DLD1 (cell line): ENCODE data around the gene PRKD3.

Experiments
- in situ Hi-C: cut with HindIII; loops from 2 replicates; pipeline ENCODE4 v1.10.0; 2017; ENCODE audit warnings: low sequenced_read_pairs

Gene PRKD3

GRCh38 chr2:37343537-37344434 is 19.2 kb upstream of the PRKD3 start:
- in situ Hi-C loops = no loop called here

GRCh38 chr2:37342591-37343220 is 18.1 kb upstream of the PRKD3 start:
- in situ Hi-C loops = no loop called here

GRCh38 chr2:37340637-37341036 is 16.0 kb upstream of the PRKD3 start:
- in situ Hi-C loops = no loop called here

GRCh38 chr2:37338933-37339332 is 14.3 kb upstream of the PRKD3 start:
- in situ Hi-C loops = no loop called here

- in situ Hi-C loops = no loop called here
These were observed 13.1 kb upstream of the PRKD3 start for GRCh38 chr2:37337620-37338280.

GRCh38 chr2:37335604-37336003 is 11.0 kb upstream of the PRKD3 start:
- in situ Hi-C loops = no loop called here

GRCh38 chr2:37333256-37333655 is 8.6 kb upstream of the PRKD3 start:
- in situ Hi-C loops = no loop called here

- in situ Hi-C loops = no loop called here
These were observed 7.9 kb upstream of the PRKD3 start for GRCh38 chr2:37332560-37332959.

GRCh38 chr2:37330681-37331080 is 6.0 kb upstream of the PRKD3 start:
- in situ Hi-C loops = no loop called here

- in situ Hi-C loops = no loop called here
These were observed 2.4 kb upstream of the PRKD3 start for GRCh38 chr2:37326866-37327634.

- in situ Hi-C loops = no loop called here
These were observed 1.7 kb upstream of the PRKD3 start for GRCh38 chr2:37326285-37326684.

GRCh38 chr2:37325625-37326071 is 1.0 kb upstream of the PRKD3 start:
- in situ Hi-C loops = no loop called here

- in situ Hi-C loops = no loop called here
These were observed 172 bp downstream of the PRKD3 start for GRCh38 chr2:37324536-37324785.

- in situ Hi-C loops = no loop called here
These were observed 675 bp downstream of the PRKD3 start for GRCh38 chr2:37323781-37324535.

GRCh38 chr2:37323176-37323780 is 1.4 kb downstream of the PRKD3 start:
- in situ Hi-C loops = no loop called here

GRCh38 chr2:37322368-37322767 is 2.3 kb downstream of the PRKD3 start:
- in situ Hi-C loops = no loop called here

GRCh38 chr2:37321029-37321682 is 3.5 kb downstream of the PRKD3 start:
- in situ Hi-C loops = no loop called here

GRCh38 chr2:37319754-37320609 is 4.7 kb downstream of the PRKD3 start:
- in situ Hi-C loops = no loop called here

GRCh38 chr2:37318401-37318800 is 6.2 kb downstream of the PRKD3 start:
- in situ Hi-C loops = no loop called here
